Fibroblast of villous mesenchyme (primary cell): Measurements from ENCODE around the gene GHRH. TPM values are rescaled to one million over a fixed set of nuclear protein-coding genes. Genes with fewer than 3 reads are reported as not detected.

ENCODE experiments used
- DNase-seq: peaks from one replicate; pipeline ENCODE4 v3.0.0-alpha.2; 2010; ENCODE audit warnings: low read depth
- H3K4me3 ChIP-seq: 2 replicates; pipeline ENCODE4 v1.5.1; 2011; ENCODE audit warnings: low read depth, mild to moderate bottlenecking, low read length
- CTCF ChIP-seq: IDR thresholded peaks from 2 replicates; pipeline ENCODE4 v1.5.1; 2012; ENCODE audit warnings: low read depth, mild to moderate bottlenecking, low read length; ENCODE audit not compliant: insufficient read depth
- total RNA-seq: library from RNA; depleted of rRNA; stranded (reverse); fragments of >200 nt; gene quantifications from 2 replicates; pipeline ENCODE4 v1.2.3, GENCODE V29; 2012

The GHRH gene
- total RNA-seq = not detected in 2 replicates

GRCh38 chr20:37261714-37262113 is at the start of gene GHRH:
Gene GHRH (minus strand): TSS chr20:37261814. CDS start chr20:37256889, 4,925 bp downstream.
- no peak within 1 kb of the TSS for H3K4me3 ChIP-seq
- TF ChIP-seq CTCF = no peak
- DNase-seq = no peak

- DNase-seq = no peak
- no peak for TF ChIP-seq CTCF
- H3K4me3 ChIP-seq = no peak overlapping the region
Observed at GRCh38 chr20:37310951-37311350, 49.3 kb upstream of the GHRH start.

GRCh38 chr20:37309936-37310590 is 48.4 kb upstream of the GHRH start:
- no peak for TF ChIP-seq CTCF
- no peak for DNase-seq
- H3K4me3 ChIP-seq = no peak overlapping the region

GRCh38 chr20:37309290-37309689 is 47.7 kb upstream of the GHRH start:
- no peak for DNase-seq

GRCh38 chr20:37308086-37309050 is 46.8 kb upstream of the GHRH start:
- no peak overlapping the region for H3K4me3 ChIP-seq
- no peak for TF ChIP-seq CTCF
- no peak for DNase-seq

More at GRCh38 chr20:37309290-37309689, 47.7 kb upstream of the GHRH start:
- TF ChIP-seq CTCF = no peak
- H3K4me3 ChIP-seq = no peak overlapping the region

- TF ChIP-seq CTCF = no peak
- no peak for DNase-seq
- no peak overlapping the region for H3K4me3 ChIP-seq
Observed at GRCh38 chr20:37305839-37306238, 44.2 kb upstream of the GHRH start.
